HG02885 (cell line): Measurements from ENCODE around the gene HTR6.

Experiments
- ATAC-seq: cut with Tn5 transposase; IDR thresholded peaks from one replicate; pipeline ENCODE4 v1.9.1; 2021; ENCODE audit warnings: mild to moderate bottlenecking; ENCODE audit not compliant: unreplicated experiment, poor library complexity

The HTR6 gene

DNA sequence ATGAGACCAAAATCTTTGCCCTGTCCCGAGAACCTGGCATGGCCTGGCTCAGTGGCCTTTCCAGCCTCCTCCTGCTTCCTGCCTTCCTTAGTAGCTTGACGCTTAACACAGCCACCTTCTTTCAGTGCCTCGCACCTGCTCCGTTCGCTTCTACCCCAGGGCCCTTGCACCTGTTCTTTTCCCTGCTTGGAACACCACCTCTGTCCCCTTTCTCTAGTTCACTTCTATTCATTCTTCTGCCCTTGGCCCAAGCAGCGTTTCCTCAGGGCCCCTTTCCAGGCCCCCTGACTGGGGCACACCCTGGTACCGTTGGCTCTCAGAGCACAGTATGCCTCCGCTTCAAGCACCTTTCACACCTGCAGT is 9.0 kb upstream of the HTR6 start:
- ATAC-seq: no peak

DNA sequence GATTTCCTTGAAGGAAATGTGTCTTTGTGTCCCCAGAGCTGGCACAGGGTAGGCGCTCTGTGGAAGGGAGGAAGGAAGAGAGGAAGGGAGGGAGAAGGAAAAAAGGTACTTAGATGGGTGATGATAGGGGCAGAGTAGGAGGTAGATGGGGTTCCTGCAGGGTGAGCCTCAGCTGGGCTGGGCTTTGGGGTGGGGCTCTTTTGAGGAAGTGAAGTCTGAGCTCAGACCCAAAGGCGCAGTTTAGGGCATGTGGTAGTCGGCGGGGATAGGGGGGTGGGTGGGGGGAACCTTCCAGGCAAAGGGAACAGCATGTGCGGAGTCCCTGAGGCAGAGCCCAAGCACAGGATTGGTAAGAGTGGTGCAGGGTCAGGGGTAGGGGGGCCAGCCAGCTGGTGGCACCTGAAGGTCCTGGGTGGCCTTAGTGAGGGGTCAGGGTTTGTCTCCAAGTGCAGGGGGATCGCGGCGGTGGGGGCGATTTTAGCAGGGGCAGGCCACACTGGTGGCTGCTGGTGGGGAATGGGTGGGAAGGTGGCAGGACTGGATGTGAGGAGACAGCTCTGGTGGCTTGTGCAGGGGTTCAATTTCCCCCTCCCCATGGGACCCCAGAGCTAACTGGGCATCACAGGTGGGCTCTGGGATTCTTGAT is 8.4 kb upstream of the HTR6 start:
- ATAC-seq: no peak

DNA sequence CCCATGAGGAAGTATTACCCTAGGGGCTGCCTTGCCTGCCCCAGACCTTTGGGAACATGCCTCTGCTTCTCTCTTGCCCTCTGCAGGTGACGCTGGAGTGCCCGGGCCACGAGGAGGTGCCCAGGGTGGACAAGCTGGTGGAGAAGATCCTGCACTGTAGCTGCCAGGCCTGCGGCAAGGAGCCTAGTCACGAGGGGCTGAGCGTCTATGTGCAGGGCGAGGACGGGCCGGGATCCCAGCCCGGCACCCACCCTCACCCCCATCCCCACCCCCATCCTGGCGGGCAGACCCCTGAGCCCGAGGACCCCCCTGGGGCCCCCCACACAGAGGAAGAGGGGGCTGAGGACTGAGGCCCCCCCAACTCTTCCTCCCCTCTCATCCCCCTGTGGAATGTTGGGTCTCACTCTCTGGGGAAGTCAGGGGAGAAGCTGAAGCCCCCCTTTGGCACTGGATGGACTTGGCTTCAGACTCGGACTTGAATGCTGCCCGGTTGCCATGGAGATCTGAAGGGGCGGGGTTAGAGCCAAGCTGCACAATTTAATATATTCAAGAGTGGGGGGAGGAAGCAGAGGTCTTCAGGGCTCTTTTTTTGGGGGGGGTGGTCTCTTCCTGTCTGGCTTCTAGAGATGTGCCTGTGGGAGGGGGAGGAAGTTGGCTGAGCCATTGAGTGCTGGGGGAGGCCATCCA is 7.8 kb upstream of the HTR6 start:
- ATAC-seq: no peak

DNA sequence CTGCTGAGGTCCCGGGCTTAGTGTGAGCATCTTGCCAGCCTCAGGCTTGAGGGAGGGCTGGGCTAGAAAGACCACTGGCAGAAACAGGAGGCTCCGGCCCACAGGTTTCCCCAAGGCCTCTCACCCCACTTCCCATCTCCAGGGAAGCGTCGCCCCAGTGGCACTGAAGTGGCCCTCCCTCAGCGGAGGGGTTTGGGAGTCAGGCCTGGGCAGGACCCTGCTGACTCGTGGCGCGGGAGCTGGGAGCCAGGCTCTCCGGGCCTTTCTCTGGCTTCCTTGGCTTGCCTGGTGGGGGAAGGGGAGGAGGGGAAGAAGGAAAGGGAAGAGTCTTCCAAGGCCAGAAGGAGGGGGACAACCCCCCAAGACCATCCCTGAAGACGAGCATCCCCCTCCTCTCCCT is 7.2 kb upstream of the HTR6 start:
- ATAC-seq: no peak

DNA sequence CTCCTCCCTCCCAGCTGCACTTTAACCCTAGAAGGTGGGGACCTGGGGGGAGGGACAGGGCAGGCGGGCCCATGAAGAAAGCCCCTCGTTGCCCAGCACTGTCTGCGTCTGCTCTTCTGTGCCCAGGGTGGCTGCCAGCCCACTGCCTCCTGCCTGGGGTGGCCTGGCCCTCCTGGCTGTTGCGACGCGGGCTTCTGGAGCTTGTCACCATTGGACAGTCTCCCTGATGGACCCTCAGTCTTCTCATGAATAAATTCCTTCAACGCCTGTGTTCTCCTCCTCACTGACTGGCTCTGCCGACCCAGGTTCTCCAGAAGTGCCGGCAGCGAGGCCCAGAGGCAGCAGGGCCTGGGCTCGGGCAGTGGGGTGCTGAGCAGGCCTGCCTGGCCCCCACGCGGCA is 6.5 kb upstream of the HTR6 start:
- no peak for ATAC-seq

DNA sequence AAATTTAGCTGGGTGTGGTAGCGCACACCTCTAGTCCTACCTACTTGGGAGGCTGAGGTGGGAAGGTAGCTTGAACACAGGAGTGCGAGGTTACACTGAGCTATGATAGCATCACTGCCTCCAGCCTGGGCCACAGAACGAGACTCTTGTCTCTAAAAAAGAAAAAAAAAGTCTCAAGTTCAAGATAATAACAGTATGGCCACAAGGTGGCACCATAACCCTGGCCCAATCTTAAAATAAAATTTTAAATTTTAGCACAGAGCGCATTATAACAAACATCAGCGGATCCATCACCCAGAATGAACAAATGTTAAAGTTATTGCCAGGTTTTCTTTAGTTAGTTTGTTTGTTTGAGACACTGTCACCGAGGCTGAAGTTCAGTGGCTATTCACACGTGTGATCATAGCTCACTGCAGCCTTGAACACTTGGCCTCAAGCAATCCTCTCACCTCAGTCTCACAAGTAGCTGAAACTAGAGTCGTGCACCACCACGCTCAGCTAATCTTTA is 2.9 kb upstream of the HTR6 start:
- no peak for ATAC-seq

DNA sequence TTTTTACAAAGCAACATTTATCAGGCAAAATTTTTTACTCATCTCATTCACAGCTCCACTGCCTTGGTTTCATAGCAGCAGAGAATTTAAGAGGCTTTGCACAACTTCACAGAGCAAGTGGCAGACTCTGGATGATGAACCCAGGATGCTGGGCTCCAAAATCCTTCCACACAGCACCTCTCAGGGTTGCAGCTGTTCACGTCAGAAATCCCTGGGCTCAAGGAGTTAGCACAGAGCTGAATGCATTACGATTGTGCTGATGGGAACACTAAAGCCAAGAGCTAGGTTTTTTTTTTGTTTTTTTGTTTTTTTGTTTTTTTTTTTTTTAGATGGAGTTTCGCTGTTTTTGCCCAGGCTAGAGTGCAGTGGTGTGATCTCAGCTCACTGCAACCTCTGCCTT is 2.4 kb upstream of the HTR6 start:
- no peak for ATAC-seq

DNA sequence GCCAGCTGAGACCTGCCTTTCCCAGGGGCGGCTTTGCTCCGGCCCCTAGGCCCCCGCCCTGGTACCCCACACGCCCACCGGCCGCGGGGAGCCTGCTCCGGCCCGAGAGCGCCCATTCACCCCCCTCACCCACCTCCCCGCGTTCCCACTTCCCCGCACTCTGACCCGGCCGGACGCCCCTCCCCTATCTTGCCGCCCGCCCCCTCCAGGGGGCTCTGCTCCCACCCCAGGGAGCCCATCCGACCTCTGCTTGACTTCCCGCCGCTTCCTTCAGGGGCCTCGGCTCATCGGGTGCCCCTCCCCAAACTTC is 466 bp downstream of the HTR6 start:
- ATAC-seq: no peak

DNA sequence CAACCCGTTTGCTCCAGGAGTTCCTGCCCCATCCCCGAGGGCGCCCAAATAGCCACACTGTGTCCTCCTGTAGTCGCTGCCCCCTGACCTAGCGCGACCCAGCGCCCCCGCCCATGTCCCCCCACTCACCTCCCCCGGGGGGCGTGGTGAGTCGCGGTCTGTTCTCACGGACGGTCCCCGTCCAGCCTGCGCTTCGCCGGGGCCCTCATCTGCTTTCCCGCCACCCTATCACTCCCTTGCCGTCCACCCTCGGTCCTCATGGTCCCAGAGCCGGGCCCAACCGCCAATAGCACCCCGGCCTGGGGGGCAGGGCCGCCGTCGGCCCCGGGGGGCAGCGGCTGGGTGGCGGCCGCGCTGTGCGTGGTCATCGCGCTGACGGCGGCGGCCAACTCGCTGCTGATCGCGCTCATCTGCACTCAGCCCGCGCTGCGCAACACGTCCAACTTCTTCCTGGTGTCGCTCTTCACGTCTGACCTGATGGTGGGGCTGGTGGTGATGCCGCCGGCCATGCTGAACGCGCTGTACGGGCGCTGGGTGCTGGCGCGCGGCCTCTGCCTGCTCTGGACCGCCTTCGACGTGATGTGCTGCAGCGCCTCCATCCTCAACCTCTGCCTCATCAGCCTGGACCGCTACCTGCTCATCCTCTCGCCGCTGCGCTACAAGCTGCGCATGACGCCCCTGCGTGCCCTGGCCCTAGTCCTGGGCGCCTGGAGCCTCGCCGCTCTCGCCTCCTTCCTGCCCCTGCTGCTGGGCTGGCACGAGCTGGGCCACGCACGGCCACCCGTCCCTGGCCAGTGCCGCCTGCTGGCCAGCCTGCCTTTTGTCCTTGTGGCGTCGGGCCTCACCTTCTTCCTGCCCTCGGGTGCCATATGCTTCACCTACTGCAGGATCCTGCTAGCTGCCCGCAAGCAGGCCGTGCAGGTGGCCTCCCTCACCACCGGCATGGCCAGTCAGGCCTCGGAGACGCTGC is 1.1 kb downstream of the HTR6 start:
- ATAC-seq: no peak

DNA sequence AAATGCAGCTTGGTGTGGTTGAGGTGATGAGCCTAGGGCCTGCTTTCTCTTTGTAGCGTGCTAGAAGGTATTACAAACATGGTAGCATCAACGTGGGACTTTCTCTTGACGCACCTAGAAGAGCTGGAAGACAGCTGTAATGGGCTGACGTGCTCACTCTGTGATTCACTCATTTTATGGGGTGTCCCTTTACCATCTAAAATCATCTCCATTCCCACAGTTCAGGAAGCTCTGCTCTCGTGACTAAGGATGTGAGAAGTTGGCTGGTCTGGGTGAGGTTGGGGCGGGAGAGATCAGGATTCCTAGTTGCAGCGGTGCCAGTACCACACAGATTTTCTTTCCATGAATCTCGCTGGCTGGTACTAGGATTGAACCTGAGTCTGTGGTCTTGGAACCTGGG is 4.2 kb downstream of the HTR6 start:
- ATAC-seq: no peak

DNA sequence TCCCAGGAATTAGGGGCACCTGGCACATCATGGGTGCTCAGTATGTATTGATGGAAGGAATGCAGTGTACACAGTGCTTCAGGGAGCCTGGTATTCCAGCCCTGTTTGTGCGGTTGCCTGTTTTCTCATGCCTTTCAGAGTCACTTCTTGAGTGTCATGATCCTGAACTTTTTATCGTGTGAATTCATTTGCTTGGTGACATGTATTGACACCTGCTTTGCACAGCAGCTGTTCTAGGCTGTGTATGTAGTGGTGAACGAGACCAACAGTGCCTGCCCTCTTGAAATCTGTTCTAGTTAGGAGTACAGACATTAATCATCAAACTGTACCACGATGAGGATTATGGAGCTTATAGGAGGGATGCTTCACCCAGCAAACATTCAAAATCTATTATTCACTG is 6.1 kb downstream of the HTR6 start:
- ATAC-seq: no peak

DNA sequence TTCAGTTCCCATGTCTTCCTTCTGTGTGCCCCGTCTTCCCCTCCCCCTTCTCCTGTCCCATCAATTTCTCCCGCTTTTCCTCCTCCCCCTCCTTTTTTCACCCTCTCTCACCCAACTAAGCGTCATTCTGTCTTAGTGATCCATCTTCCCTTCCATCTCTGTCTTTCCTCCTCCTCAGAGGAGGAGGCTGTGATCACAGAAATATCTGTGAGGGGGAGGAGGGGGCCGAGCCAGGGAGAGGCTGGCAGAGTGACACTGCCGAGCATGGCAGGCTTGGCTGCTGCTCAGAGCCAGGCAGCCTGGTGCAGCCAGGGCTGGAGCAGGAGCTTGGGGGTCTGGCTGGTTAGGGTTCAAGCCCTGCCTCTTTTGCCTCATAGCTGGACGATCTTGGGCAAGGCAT is 7.6 kb downstream of the HTR6 start:
- no peak for ATAC-seq

DNA sequence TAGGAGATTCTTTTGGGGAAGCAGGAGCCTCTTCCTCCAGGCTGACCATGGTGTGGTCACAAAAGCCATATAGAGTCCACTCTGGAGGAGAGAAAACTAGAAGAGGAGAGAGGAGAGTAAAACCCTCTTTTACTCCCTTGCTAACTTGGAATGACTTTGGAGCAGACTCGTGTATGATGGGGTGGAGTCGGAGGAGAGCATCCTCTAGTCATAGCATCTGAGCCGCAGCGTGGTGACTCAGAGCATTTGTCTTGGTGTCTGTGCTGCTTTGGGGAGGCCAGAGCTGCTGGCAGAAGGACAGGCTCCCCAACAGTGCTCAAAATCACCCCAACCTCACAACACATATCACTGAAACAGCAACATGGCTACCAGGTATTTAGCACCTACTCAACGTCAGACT is 11.1 kb downstream of the HTR6 start:
- ATAC-seq: no peak

DNA sequence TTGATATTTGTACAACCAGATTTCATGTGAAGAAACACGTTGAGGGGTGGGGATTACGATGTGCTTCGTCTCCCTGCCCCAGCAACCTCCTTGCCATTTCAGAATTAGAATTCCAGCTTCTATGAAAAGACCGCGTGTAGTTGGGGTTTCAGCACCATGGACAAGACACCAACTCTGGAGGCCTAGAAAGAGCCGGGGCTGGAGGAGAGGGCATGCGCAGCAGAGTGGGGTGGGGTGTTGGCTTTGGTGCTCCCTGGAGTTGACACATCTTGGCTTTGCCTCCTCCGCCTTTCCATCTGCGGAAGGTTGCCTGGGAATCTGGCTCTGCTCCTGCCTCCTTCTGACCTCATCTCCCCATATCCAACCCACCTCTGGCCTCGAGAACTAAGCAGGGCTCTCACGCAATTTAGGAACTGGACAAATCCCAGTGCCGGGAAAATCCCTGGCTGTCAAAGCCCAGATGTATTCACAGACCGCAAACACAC is 11.8 kb downstream of the HTR6 start:
- ATAC-seq: no peak

DNA sequence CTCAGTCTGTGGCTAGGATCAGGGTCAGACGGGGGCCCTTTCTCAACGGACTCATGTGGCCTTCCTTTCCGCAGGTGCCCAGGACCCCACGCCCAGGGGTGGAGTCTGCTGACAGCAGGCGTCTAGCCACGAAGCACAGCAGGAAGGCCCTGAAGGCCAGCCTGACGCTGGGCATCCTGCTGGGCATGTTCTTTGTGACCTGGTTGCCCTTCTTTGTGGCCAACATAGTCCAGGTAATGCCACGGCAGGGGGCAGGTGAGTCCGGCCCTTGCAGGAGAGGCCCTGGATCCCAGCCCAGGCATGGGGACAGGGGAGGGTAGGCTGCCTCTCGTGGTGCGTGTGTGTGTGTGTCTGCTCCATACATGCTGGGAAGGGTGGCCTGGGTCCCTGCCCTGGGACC is 13.8 kb downstream of the HTR6 start:
- no peak for ATAC-seq

DNA sequence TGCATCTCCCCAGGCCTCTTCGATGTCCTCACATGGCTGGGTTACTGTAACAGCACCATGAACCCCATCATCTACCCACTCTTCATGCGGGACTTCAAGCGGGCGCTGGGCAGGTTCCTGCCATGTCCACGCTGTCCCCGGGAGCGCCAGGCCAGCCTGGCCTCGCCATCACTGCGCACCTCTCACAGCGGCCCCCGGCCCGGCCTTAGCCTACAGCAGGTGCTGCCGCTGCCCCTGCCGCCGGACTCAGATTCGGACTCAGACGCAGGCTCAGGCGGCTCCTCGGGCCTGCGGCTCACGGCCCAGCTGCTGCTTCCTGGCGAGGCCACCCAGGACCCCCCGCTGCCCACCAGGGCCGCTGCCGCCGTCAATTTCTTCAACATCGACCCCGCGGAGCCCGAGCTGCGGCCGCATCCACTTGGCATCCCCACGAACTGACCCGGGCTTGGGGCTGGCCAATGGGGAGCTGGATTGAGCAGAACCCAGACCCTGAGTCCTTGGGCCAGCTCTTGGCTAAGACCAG is 14.3 kb downstream of the HTR6 start:
- ATAC-seq: no peak

DNA sequence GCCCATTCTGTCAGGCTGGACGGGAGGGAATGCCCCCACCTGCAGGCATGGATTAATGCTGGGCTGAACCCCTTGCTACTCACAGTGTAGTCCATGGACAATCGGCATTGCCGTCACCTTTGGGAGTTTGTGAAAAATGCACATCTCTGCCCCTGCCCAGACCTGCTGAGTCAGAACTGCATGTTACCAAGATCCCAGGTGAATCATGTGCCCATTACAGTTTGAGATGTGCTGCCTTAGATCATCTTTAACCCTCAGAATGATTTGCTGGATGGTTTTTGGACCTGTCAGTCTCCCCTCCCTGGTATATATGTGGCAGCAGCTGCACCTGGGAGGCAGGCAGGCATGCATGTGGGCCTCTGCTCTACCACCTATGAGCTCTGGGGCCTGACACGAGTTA is 15.0 kb downstream of the HTR6 start:
- no peak for ATAC-seq

DNA sequence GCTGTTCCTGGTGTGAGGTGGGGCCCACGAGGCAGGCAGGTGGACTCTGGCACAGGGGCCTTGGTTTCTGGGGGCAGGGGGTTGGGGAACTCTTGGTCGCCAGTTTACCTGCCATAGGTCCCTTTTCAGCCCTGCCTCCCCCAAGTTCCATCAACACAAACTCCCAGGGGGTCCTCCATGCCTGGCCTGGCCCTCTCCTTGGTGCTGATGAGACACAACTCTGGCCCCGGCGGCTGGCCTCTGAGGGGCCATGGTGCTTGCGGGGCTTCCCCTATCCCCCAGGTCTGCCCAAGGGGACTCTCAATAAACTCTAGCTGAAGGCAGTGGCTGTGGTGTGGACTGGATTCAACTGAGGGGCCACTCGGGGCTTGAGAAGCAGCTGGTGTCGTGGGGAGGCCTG is 16.0 kb downstream of the HTR6 start:
- ATAC-seq: no peak

DNA sequence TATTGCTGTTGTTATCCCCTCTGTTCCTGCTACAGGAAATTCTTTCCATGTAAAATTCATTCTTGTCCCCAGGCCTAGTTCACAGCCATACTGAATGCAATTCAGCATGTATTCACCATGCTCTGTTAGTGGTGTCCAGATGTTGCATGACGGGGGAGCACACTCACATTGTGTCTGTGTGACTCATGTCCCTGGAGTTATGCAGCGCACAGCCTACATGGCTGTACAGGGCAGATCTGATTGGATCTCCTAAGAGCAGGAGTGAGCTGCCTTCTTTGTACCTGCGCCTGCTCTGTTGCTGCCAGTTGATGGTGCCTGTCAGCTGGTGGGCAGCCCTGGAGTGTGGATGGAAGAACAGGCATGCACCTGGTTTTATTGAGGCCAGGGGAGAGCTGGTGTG is 17.6 kb downstream of the HTR6 start:
- no peak for ATAC-seq

DNA sequence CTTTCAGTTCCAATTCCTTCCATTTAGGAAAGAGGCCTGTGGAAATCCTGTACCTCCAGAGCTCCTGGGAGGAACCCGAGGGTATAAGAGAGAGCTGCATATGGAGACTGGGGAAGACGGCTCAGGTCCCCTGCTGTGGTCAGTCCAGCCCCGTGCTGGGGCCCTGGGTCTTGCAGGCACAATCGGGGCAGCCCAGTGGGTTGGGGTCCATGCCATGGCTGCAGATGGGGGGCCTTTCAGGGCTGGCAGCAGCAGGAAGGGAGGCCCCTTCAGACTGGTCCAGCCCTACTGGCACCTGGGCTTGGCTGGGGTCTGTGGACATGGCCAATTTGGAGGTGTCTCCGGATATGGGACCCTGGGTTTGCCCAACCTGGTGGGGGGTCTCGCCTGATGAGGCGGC is 18.2 kb downstream of the HTR6 start:
- ATAC-seq: no peak

DNA sequence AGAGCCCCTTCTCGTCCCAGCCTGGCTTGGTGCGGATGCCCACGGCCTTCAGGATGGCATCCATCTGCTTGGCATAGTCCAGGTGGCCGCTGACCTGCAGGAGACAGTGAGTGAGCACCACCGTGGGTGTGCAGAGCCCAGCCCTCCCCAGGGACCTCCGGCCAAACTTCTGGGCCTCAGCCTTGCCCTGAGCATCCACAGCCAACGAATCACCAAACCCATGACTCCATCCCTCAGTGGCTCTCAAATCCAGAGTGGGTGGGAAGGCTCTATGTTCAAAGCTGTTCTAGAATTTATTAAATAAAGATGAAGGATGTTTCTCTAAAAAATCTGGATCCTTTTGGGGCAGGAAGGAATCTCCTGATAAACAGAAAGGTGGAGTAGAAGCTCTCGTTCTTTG is 18.7 kb downstream of the HTR6 start:
- no peak for ATAC-seq
